ENCODE results near the gene ZNF771.

Gene ZNF771

GRCh38 chr16:30439720-30440348, 32.4 kb downstream of the ZNF771 start:
- Histone ChIP-seq H2AFZ (ENCODE audit: low read depth, low read length) (no peak overlapping the region), H3K9me3 (ENCODE audit: insufficient read depth, low read length) (no peaks in the 10 kb centered on the region), H3K4me2 (ENCODE audit: low read length) (peak overlapping the region; percentile 12; the same call in 1 of the 2 replicates), H4K20me1 (ENCODE audit: insufficient read depth, low read length) (no peaks in the 10 kb centered on the region), H3K27me3 (ENCODE audit: low read depth, low read length) (no peaks in the 10 kb centered on the region), H3K36me3 (replicated peaks; ENCODE audit: low read depth, low read length) (peaks cover 18% of the 10 kb centered on the region), H3K4me3 (ENCODE audit: low read length) (no peak overlapping the region), H3K79me2 (ENCODE audit: low read length) (peaks cover 11% of the 10 kb centered on the region), H3K4me1 (ENCODE audit: low read length) (peaks cover 12% of the 10 kb centered on the region), H3K9ac (ENCODE audit: low read length) (no peak overlapping the region), H3K27ac (ENCODE audit: low read length) (no peak overlapping the region)
- no peak for TF ChIP-seq CTCF (IDR thresholded peaks at IDR 0.05; ENCODE audit: low read depth, low read length)
- no peak for TF ChIP-seq EZH2phosphoT487 (IDR thresholded peaks at IDR 0.05; ENCODE audit: low read depth)

DNA sequence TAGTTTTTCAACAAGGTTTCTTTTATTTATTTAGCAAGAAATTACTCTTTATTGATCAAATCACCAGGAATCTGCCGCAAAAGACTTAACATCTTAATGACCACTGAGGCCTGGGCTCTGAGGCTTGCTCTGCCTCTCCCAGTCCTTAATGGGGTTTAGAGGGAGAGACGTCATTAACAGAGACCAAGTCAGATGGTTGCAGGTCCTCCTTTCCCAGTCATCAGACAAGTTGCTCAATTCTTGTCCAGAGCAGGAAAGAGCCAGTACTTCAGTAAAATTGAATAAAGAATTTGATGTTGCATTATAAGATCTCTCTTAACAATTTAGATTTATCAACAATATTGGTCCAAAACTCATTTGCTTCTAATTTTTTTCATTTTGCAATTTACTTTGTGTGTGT, 36.2 kb downstream of the ZNF771 start:
- Histone ChIP-seq H3K79me2 (ENCODE audit: low read length) (peaks cover 18% of the 10 kb centered on the region), H3K9ac (ENCODE audit: low read length) (no peak overlapping the region), H4K20me1 (ENCODE audit: insufficient read depth, low read length) (no peaks in the 10 kb centered on the region), H2AFZ (ENCODE audit: low read depth, low read length) (no peak overlapping the region), H3K9me3 (ENCODE audit: insufficient read depth, low read length) (no peaks in the 10 kb centered on the region), H3K4me3 (ENCODE audit: low read length) (no peak overlapping the region), H3K4me2 (ENCODE audit: low read length) (no peak overlapping the region), H3K27ac (ENCODE audit: low read length) (no peak overlapping the region), H3K4me1 (ENCODE audit: low read length) (peaks cover 20% of the 10 kb centered on the region), H3K36me3 (replicated peaks; ENCODE audit: low read depth, low read length) (peaks cover 22% of the 10 kb centered on the region), H3K27me3 (ENCODE audit: low read depth, low read length) (no peaks in the 10 kb centered on the region)
- TF ChIP-seq EZH2phosphoT487 (IDR thresholded peaks at IDR 0.05; ENCODE audit: low read depth), result no peak

- Histone ChIP-seq H3K36me3 (replicated peaks; ENCODE audit: low read depth, low read length) (peaks cover 22% of the 10 kb centered on the region), H3K9me3 (ENCODE audit: insufficient read depth, low read length) (no peaks in the 10 kb centered on the region), H3K4me3 (ENCODE audit: low read length) (peak overlapping the region; percentile 89), H2AFZ (ENCODE audit: low read depth, low read length) (no peak overlapping the region), H3K4me2 (ENCODE audit: low read length) (peak overlapping the region; percentile 89), H4K20me1 (ENCODE audit: insufficient read depth, low read length) (no peaks in the 10 kb centered on the region), H3K27me3 (ENCODE audit: low read depth, low read length) (no peaks in the 10 kb centered on the region), H3K27ac (ENCODE audit: low read length) (no peak overlapping the region), H3K9ac (ENCODE audit: low read length) (peak overlapping the region; percentile 83), H3K79me2 (ENCODE audit: low read length) (peaks cover 18% of the 10 kb centered on the region), H3K4me1 (ENCODE audit: low read length) (peaks cover 20% of the 10 kb centered on the region)
- TF ChIP-seq EZH2phosphoT487 (IDR thresholded peaks at IDR 0.05; ENCODE audit: low read depth), result no peak
Measured at GRCh38 chr16:30444231-30445148, 37.1 kb downstream of the ZNF771 start.

GRCh38 chr16:30445149-30445407, 37.7 kb downstream of the ZNF771 start:
- TF ChIP-seq EZH2phosphoT487 (IDR thresholded peaks at IDR 0.05; ENCODE audit: low read depth) (no peak), CTCF (IDR thresholded peaks at IDR 0.05; ENCODE audit: low read depth, low read length) (no peak)
- Histone ChIP-seq H3K27ac (ENCODE audit: low read length) (peak overlapping the region; percentile 68), H3K4me1 (ENCODE audit: low read length) (peaks cover 18% of the 10 kb centered on the region), H2AFZ (ENCODE audit: low read depth, low read length) (0 out of 2 replicates have a peak overlapping the region, but pooled peaks have one; percentile 58), H3K9ac (ENCODE audit: low read length) (peak overlapping the region; percentile 83), H3K79me2 (ENCODE audit: low read length) (peaks cover 18% of the 10 kb centered on the region), H4K20me1 (ENCODE audit: insufficient read depth, low read length) (no peaks in the 10 kb centered on the region), H3K4me2 (ENCODE audit: low read length) (peak overlapping the region; percentile 89), H3K9me3 (ENCODE audit: insufficient read depth, low read length) (no peaks in the 10 kb centered on the region), H3K27me3 (ENCODE audit: low read depth, low read length) (no peaks in the 10 kb centered on the region), H3K36me3 (replicated peaks; ENCODE audit: low read depth, low read length) (peaks cover 22% of the 10 kb centered on the region), H3K4me3 (ENCODE audit: low read length) (peak overlapping the region; percentile 89)

All from OCI-LY3 (cell line).